Activated CD8-positive, alpha-beta memory T cell treated with anti-CD3 and anti-CD28 coated beads for 1 hour (primary cell): ENCODE data around the gene ZNF674.
"Not testable (repeated sequence)": the region's sequence is repeated elsewhere in the genome, so short reads cannot be mapped to it uniquely, and the experiment has no call there.

ENCODE experiments used
- DNase-seq, 2 donors: peaks; one replicate each; pipeline ENCODE4 v3.0.0-alpha.2; 2020; ENCODE audit warnings: low read depth in 1 of 2; ENCODE audit errors: extremely low read depth in 1 of 2

The ZNF674 gene

GRCh38 chrX:46478634-46479033 lies 66.6 kb downstream of the ZNF674 start:
- DNase-seq = not testable (repeated sequence)

DNA sequence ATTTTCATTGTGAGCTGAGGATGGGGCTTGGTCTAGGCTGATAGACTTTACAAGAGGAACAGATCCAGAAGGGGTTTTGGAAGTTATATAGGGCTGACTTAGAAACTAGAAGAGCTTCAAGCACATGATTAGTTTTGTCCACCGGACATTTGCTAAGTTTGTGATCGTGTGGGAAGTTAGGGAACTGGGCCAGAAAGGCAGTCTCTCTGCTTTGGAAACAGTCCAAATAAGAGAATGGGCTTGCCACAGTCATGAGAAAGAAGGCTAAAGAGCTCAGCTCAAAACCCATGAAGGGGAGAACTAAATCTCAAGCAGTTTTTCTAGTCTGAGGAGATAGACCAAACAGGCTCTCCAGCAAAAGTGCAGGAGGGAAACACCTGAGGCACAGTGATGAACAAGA lies 67.8 kb downstream of the ZNF674 start:
- DNase-seq = no peak

- no peak for DNase-seq
Observed at GRCh38 chrX:46465203-46465602, 80.0 kb downstream of the ZNF674 start.

DNA sequence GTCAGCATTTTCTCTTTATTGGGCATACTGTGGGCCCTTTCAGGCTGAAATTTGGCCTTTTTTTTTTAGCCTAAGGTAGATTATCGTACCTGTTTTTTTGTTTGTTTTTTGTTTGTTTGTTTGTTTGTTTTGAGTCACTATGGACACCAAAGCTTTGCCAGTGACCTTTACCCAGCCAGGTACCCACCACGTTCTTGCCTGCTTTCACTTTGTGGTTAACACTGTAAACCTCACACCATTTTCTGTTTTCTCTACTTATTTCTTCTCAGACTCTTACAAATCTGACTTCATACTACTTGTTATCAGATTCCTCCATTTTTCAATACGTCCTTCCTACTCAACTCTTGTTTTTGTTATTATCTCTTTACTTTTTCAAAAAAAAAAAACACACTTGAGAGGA lies 81.5 kb downstream of the ZNF674 start:
- no peak for DNase-seq

DNA sequence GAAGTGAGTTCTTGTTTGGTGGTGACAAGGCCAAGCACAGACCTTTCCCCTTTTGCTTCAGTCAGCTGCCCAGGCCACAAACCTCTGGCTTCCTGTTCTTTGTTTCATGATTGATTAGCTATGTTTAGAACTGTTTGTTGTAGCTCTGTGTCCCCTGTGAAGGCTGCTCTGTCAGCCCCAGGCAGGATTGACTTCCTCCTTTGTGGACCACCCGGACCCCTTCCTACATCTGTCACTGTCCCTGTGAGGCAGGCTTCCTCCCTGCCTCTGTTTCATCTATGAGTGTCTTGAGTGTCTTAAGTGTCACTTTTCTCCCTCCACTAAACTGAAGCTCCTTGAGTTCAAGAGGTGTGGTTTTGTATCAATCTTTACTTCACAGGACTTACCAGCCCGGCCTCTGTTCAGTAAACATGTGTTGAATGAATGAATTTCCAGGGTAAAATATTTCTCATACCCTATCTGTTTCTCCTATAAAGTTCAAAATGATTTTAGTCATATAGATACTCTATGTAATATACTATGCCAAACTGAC lies 83.5 kb downstream of the ZNF674 start:
- no peak for DNase-seq

DNA sequence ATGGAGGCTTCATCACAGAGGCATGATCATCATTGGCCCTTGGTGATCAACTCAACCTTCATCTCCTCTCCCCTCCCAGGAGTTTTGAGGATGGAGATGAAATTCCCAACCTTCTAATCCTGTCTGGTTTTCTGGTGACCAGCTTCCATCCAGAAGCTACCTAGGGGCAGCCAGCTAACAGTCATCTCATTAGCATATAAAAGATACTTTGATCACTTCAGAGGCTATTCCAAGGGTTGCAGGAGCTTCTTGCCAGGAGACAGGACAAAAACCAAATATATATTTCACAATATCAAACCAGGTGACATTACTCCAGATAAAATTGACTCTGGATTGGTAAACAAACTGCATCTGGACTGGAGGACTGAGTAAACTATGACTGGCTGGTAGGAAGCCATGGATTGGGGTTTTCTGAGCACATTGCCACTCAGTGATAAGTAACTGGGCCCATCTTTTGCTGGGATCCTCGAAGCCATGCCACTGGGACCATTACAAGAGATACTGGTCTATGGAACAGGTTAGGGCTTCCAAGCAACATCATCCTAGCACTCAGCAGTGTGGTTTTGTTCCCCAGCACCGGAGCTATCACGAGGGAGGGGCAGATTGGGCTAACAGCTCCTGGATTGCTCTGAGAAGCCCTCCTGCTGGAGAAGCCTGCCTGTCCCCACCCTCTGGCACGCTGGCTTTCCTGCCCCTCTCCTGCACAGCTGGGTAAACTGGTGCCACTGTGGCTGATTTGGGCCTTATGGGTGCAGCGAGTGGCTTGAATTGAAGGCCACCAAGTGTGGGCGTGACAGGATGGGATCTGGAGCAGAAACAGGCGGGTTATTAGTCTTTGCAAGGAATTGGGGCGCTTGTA lies 84.2 kb downstream of the ZNF674 start:
- not testable (repeated sequence) for DNase-seq

DNA sequence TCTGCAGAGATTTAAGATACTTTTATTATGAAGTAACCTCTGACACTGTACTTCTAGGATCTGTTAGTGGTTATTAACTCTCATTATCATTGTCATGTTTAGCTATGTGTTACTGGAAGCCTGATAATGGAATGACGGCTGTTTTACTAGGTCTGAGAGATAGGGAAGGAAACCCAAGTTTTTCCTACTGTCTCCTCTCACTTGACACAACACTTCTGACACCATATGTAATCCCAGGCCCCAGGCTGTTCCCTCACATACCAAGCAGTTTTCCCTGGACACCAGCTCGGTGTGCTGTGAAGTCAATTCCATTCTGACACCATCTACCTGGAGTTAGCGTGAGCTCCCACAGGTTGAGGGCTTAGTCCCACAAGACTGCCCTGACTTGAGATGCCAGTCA lies 85.6 kb downstream of the ZNF674 start:
- DNase-seq = no peak

- no peak for DNase-seq
Observed at GRCh38 chrX:46456125-46456922, 88.9 kb downstream of the ZNF674 start.
